ENCODE results near the gene C2orf72. TPM values are rescaled to one million over a fixed set of nuclear protein-coding genes. Genes with fewer than 3 reads are reported as not detected.
"Not testable (repeated sequence)": the region's sequence is repeated elsewhere in the genome, so short reads cannot be mapped to it uniquely, and the experiment has no call there.

The C2orf72 gene
- polyA plus RNA-seq (ENCODE audit: insufficient read length) = 0.31 TPM

DNA sequence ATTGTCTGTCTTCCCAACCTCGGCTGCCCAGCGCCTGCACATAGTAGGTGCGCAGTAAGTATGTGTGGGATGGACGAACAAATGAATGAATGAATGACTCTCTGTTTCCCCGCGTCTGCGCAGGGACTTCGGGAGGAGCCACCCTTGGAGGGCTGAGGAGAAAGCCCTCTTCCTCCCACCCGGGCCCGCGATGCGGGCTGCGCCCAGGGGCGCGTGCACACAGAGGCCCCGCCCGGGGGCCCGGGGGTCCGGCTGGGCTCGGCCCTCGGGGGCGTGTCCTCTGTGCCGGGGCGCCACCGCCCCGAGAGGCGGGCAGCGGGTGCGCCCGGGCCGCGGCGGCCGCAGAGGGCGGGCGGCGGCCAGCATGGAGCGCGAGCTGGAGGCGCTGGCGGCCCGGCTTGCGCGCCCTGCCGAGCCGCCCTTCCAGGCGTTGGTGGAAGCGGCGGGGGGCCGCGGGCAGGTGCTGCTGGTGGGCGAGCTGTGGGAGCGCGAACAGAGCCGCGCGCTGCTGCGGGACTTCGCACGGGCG is at the start of gene C2orf72:
Gene C2orf72, plus strand, starts transcription at position 322 of the 529 bp plus-strand sequence. Its CDS starts 43 bp downstream, at position 365.
- DNase-seq = no peak

- no peak for DNase-seq
These were observed 47.6 kb upstream of the C2orf72 start for GRCh38 chr2:230989731-230990130.

GRCh38 chr2:230990131-230990898 is 47.0 kb upstream of the C2orf72 start:
- no peak for DNase-seq

DNA sequence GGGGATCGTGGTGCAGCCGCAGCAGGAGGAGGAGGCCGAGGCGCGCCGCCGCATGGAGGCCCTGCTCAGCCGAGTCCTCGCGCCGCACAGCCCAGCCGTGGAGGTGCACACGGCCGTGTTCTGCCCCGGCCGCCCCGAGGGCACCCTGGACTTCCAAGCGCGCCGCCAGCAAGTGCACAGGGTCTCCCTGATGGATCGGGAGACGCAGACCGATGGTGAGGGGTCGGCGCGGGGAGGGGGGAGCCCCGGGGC is 46.5 kb upstream of the C2orf72 start:
- DNase-seq = no peak

GRCh38 chr2:230991598-230991997 is 45.7 kb upstream of the C2orf72 start:
- no peak for DNase-seq

- DNase-seq = no peak
These were observed 41.5 kb upstream of the C2orf72 start, which contains the start of gene SPATA3 for GRCh38 chr2:230995821-230996220. TSS of gene SPATA3 (plus strand) at chr2:230996121. CDS start at chr2:230996234, 113 bp downstream.

- DNase-seq = no peak
These were observed 40.7 kb upstream of the C2orf72 start for GRCh38 chr2:230996661-230997060.

DNA sequence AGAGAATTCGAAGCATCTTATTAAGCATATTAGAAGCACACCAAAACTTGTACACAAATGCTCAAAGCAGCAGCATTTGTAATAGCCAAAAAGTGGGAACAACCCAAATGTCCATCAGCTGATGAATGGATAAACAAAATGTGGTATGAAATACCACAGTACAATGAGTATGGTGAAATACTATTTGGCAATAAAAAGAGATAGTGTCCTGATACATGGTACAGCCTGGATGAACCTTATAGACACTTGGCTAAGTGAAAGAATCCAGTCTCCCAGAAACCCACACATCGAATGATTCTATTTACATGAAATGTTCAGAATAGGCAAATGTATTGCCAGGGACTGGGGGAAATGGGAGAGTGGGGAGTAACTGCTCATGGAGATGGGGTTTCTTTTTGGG is 38.4 kb upstream of the C2orf72 start:
- no peak for DNase-seq

DNA sequence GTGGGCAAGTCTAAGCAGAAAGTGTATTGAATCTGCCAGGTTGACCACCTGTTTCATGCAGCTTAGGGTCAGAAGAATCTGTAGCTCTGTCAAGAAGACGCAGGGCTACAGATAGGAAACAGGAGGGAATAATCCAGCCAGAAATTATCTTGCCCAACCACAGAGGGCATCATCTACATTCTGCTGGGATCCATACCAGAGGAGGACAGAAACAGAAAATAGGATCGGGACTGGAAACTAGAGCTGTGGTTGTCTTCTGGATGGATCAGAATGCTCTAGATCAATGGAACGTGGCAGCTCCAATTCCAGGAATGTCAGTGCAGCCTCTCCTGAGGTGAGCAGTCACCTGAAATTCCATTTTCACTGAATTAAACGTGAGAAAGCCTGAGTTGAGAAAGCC is 37.8 kb upstream of the C2orf72 start:
- DNase-seq = no peak

DNA sequence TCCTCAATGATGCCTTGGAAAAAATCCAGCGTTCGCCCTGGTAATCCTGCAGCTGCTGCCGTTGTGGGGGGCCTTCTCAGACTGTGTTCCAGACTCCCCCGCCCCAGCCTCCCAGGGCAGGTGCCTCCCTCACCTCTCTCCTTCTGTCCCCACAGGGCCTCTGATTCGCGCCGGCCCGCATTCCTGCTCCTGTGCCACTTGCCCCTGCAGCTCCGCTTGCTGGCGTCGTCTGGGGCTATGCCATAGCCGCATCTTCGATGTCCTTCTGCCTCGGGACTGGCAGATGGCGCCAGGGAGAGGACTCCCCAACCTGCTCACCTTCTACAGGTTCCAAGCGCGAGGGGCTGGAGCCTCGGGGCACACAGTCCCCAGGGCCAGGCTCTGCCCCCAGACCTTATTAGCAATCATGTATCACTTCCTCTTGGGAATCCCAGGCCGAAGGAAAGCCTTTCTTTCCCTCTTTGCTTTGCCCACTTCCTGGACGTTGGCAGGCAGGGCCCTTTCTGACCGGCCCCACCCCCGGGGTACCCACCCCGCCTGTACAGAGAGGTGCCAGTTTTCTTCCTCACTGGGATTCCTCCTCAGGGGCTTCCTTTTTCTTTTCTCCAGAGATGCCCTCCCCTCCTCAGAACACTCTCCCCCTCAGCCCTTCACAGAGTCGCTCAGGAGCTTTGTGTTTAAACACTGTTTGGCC is 37.0 kb upstream of the C2orf72 start:
- DNase-seq = no peak

DNA sequence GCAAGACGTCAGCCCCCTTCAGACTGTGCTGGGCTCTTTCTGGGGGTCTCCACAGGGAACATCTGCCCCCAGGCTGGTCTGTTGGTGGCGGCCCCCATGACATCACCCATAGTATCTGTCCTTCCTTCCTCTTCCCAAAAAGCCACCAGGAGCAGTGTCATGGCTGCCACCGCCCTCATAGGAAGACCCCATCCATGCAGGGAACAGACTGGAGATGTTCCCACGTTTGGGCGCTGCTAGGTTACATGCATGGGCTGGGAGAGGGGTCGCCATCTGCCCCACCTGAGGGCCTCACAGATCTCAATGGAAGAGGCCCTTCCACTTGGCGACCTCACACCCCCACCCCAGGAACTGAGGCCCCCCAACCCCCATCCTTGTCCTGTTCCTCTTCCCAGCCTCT is 36.3 kb upstream of the C2orf72 start:
- no peak for DNase-seq

GRCh38 chr2:231001921-231002320 is 35.4 kb upstream of the C2orf72 start:
- no peak for DNase-seq

GRCh38 chr2:231002641-231003040 is 34.7 kb upstream of the C2orf72 start:
- DNase-seq = no peak

- no peak for DNase-seq
These were observed 34.1 kb upstream of the C2orf72 start for GRCh38 chr2:231003186-231003585.

DNA sequence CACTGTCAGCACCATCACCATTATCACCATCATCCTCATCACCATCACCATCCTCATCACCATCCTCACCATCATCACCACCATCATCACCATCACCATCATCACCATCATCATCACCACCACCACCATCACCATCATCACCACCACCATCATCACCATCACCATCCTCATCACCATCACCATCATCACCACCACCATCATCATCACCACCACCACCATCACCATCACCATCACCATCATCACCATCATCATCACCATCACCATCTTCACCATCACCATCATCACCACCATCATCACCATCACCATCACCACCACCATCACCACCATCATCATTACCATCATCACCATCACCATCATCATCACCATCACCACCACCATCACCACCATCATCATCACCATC is 32.4 kb upstream of the C2orf72 start:
- not testable (repeated sequence) for DNase-seq

GRCh38 chr2:231007286-231008098 is 29.8 kb upstream of the C2orf72 start:
- DNase-seq = no peak

DNA sequence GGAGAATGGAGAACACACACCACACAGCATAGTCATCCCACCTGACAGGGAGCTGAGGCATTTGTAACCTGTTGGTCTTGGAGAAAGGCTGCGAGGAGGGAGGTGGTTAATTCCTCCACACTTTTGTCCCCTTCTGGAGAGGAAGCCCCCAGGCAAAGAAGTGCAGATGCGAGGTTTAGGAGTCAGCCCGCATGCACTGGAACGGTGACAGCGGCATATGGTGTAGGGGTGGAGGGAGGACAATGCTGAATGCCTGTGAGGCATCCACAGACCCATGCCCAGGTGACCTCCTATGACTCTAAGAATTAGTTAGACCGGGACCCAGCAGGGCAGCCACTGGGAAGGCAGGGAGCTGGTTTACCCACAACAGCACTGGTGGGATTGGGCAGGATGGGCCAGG is 29.2 kb upstream of the C2orf72 start:
- DNase-seq = no peak

DNA sequence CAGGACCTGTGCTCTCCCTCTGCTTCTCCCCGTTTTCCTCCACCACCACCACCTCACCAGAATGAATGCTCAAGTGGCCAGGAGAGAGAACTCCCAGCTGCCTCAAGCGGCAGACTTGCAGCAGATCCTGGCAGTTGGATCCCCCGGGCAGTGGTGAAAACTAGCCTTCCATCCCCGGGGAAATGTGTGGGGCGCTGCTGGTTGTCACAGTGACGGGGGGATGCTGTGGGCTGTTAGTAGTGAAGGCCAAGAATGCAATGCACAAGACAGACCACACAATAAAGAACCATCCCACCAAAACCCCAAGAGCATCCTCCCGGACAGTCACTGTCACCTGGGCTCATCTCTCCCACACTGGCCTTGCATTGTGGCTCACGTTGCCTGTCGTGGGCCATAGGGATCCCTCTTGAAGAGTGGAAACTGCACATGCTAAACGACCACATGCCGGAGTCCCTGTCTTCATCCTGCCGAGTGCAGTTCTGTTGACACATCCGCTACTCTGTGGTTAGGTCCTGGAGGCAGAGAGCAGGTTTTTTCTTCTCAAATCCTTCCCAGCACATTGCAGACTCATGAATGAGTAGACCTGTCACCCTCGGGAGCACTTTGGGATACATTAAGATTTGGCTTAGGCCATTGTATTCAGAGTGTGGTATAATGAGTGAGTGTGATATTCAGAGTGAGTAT is 27.9 kb upstream of the C2orf72 start:
- no peak for DNase-seq

DNA sequence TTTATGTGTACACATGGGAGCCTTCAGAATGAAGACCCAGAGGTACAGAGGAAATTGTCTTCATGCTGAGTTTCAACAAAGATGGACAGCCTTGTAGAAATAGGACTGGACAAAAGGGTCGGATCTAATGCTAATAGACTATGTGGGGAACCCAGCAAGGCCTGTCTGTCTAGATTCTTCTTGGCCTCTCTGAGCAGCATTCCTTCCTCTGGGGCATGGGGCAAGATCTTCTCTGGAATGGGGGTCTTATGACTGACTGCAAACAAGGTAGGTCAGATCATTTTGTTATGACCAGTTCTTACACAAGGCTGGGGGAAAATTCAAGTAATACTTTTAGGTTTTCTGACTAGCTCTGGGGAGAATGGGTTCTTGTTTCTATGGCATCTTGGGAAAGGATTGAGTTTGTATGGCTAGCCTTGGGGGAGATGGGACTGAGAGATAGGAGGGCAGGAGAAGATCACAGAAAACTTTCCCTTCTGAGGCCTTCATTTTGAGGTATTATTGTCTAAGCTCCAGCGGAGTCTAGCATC is 27.1 kb upstream of the C2orf72 start:
- no peak for DNase-seq

GRCh38 chr2:231011526-231011925 is 25.8 kb upstream of the C2orf72 start:
- DNase-seq = no peak

DNA sequence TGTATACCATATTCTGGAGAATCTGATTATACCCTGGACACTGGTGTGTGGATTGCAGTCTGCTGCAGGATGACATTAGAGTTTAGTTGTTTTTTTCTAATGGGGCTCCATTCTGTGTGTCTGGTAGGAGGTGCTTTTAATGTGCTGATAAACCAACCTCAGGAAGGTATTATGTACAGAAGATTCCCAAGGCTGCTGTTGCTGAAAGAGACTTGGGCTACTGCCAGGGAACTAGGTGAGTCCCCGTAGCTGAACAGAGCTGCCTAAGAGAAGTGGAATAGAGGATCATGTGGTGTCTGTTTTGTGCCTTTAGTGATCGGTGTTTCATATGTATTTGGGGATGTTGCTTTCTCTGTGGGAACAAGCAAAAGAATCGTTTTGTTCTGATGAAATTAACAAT is 24.9 kb upstream of the C2orf72 start:
- DNase-seq = no peak

DNA sequence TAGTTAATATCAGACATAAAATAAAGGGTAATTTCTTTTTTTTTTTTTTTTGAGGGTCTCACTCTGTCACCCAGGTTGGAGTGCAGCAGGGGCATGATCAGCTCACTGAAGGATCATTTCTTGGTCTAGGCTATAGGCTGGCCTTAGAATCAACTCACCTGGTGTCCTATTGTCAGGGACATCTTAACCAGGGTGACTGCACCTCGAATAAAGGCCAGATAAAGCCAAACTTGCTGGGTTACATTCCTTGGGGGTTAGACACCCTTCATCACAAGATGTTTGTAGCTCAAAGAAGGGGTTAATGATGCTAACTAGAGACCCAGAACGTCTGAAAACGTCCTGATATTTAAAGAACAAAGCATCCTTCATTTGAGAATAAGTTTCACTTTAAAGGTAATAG is 23.5 kb upstream of the C2orf72 start:
- DNase-seq = no peak

All from hindlimb muscle (tissue), 1 donor.